Endothelial cell of umbilical vein (primary cell): ENCODE measurements around the gene VHLL.

Source experiments
- CTCF ChIP-seq, 2 donors: IDR thresholded peaks; 1 replicate in 1 of 2; 2 replicates in 1 of 2; pipeline ENCODE4 v1.5.1; 2011; ENCODE audit warnings: low read length in 2 of 2, mild to moderate bottlenecking in 2 of 2, moderate library complexity in 2 of 2, control low read depth in 1 of 2, inconsistent platforms in 1 of 2, low read depth in 1 of 2; ENCODE audit not compliant: insufficient read depth in 1 of 2; ENCODE audit errors: extremely low read depth in 1 of 2
- EZH2 ChIP-seq: IDR thresholded peaks from 2 replicates; pipeline ENCODE4 v1.6.1; 2012; ENCODE audit warnings: borderline replicate concordance, low read depth, mild to moderate bottlenecking, moderate library complexity, low read length, inconsistent platforms; ENCODE audit not compliant: severe bottlenecking
- POLR2AphosphoS5 ChIP-seq: IDR thresholded peaks from 2 replicates; pipeline ENCODE4 v1.6.1; 2012; ENCODE audit warnings: low read depth, mild to moderate bottlenecking, control low read depth, low read length, moderate library complexity; ENCODE audit not compliant: insufficient read depth

GRCh38 chr1:156259805-156260204 is 39.3 kb downstream of the VHLL start:
- no peak for TF ChIP-seq POLR2AphosphoS5
- peak in 1 of 2 donors; percentile 6 for TF ChIP-seq CTCF (IDR thresholded peaks at IDR 0.05; ENCODE audit: extremely low read depth in 1 of 2, insufficient read depth in 1 of 2, low read depth in 1 of 2, low read length in 2 of 2)
- TF ChIP-seq EZH2: no peak
